Liver (tissue), 9 donors: ENCODE measurements around the gene DEDD. TPM values are rescaled to one million over a fixed set of nuclear protein-coding genes. Genes with fewer than 3 reads are reported as not detected.

ENCODE experiments used
- DNase-seq: peaks from one replicate; pipeline ENCODE4 v3.0.0-alpha.2; 2017; ENCODE audit warnings: low spot score
- H3K27ac ChIP-seq, 2 donors: one replicate each; pipeline ENCODE4 v1.7.0; 2013; ENCODE audit warnings: inconsistent platforms in 2 of 2, low read length in 2 of 2, control low read depth in 1 of 2, low read depth in 1 of 2, mild to moderate bottlenecking in 1 of 2
- H3K27me3 ChIP-seq, 4 donors: one replicate each; pipeline versions ENCODE4 v1.6.1 to v1.7.0; 2013; ENCODE audit warnings: low read length in 3 of 4, inconsistent platforms in 1 of 4, mild to moderate bottlenecking in 1 of 4, moderate library complexity in 1 of 4; ENCODE audit not compliant: control insufficient read depth in 4 of 4, insufficient read depth in 4 of 4
- H3K36me3 ChIP-seq, 4 donors: one replicate each; pipeline versions ENCODE4 v1.6.1 to v1.7.0; 2013; ENCODE audit warnings: low read length in 3 of 4, mild to moderate bottlenecking in 3 of 4, low read depth in 1 of 4, moderate library complexity in 1 of 4; ENCODE audit not compliant: control insufficient read depth in 4 of 4, insufficient read depth in 3 of 4
- H3K4me1 ChIP-seq, 4 donors: one replicate each; pipeline versions ENCODE4 v1.6.1 to v1.7.0; 2013; ENCODE audit warnings: low read length in 3 of 4, mild to moderate bottlenecking in 3 of 4, moderate library complexity in 1 of 4; ENCODE audit not compliant: control insufficient read depth in 4 of 4, insufficient read depth in 4 of 4
- H3K4me3 ChIP-seq, 3 donors: one replicate each; pipeline versions ENCODE4 v1.6.1 to v1.7.0; 2013; ENCODE audit warnings: low read length in 3 of 3, control low read depth in 1 of 3, low read depth in 1 of 3, mild to moderate bottlenecking in 1 of 3
- H3K9ac ChIP-seq, 2 donors: one replicate each; pipeline ENCODE4 v1.7.0; 2013; ENCODE audit warnings: low read length in 2 of 2, mild to moderate bottlenecking in 2 of 2, moderate library complexity in 2 of 2, control low read depth in 1 of 2, low read depth in 1 of 2
- H3K9me3 ChIP-seq, 4 donors: one replicate each; pipeline versions ENCODE4 v1.6.1 to v1.7.0; 2013; ENCODE audit warnings: low read length in 3 of 4; ENCODE audit not compliant: control insufficient read depth in 4 of 4
- CTCF ChIP-seq: fragments of 150-350 bp; IDR thresholded peaks from 2 replicates; pipeline ENCODE4 v1.5.1; 2017; ENCODE audit warnings: improper control_type of control experiment, low read depth, low read length; ENCODE audit not compliant: missing input control
- EGR1 ChIP-seq, 2 donors: IDR thresholded peaks; 2 replicates each; pipeline ENCODE4 v1.6.1; 2016 to 2018; ENCODE audit warnings: antibody characterized with exemption in 2 of 2, low read depth in 2 of 2
- FOXA1 ChIP-seq: IDR thresholded peaks from 2 replicates; pipeline ENCODE4 v1.6.1; 2016; ENCODE audit warnings: antibody characterized with exemption
- FOXA2 ChIP-seq: IDR thresholded peaks from 2 replicates; pipeline ENCODE4 v1.6.1; 2016; ENCODE audit warnings: antibody characterized with exemption
- GABPA ChIP-seq, 2 donors: IDR thresholded peaks in 1 of 2; conservative IDR thresholded peaks in 1 of 2; 2 replicates each; pipeline ENCODE4 v1.6.1; 2016; ENCODE audit warnings: antibody characterized with exemption in 2 of 2, mild to moderate bottlenecking in 1 of 2, moderate library complexity in 1 of 2
- HNF4A ChIP-seq, 2 donors: conservative IDR thresholded peaks; 2 replicates each; pipeline ENCODE4 v1.6.1; 2016; ENCODE audit warnings: antibody characterized with exemption in 2 of 2, mild to moderate bottlenecking in 2 of 2
- HNF4G ChIP-seq: IDR thresholded peaks from 2 replicates; pipeline ENCODE4 v1.6.1; 2016; ENCODE audit warnings: antibody characterized with exemption
- JUND ChIP-seq, 2 donors: IDR thresholded peaks; 2 replicates each; pipeline ENCODE4 v1.6.1; 2016; ENCODE audit warnings: antibody characterized with exemption in 2 of 2
- MAX ChIP-seq: IDR thresholded peaks from 2 replicates; pipeline ENCODE4 v1.6.1; 2016; ENCODE audit warnings: antibody characterized with exemption
- NR2F2 ChIP-seq: IDR thresholded peaks from 2 replicates; pipeline ENCODE4 v1.6.1; 2016; ENCODE audit warnings: antibody characterized with exemption
- RAD21 ChIP-seq, 2 donors: IDR thresholded peaks; 2 replicates each; pipeline ENCODE4 v1.6.1; 2016; ENCODE audit warnings: antibody characterized with exemption in 2 of 2, mild to moderate bottlenecking in 2 of 2
- RXRA ChIP-seq, 2 donors: IDR thresholded peaks; 2 replicates each; pipeline ENCODE4 v1.6.1; 2017 to 2018; ENCODE audit warnings: antibody characterized with exemption in 2 of 2, mild to moderate bottlenecking in 1 of 2
- SP1 ChIP-seq: IDR thresholded peaks from 2 replicates; pipeline ENCODE4 v1.6.1; 2018; ENCODE audit warnings: antibody characterized with exemption, mild to moderate bottlenecking
- TAF1 ChIP-seq: conservative IDR thresholded peaks from 2 replicates; pipeline ENCODE4 v1.6.1; 2016; ENCODE audit warnings: antibody characterized with exemption, mild to moderate bottlenecking
- YY1 ChIP-seq: IDR thresholded peaks from 2 replicates; pipeline ENCODE4 v1.6.1; 2016; ENCODE audit warnings: antibody characterized with exemption, mild to moderate bottlenecking
- ZBTB33 ChIP-seq: IDR thresholded peaks from 2 replicates; pipeline ENCODE4 v1.6.1; 2016; ENCODE audit warnings: antibody characterized with exemption
- WGBS: extraction: QIAGEN DNeasy Blood & Tissue Kit; methylation state at CpG from one replicate; pipeline ENCODE4 v1.1.7; 2013; 5-methylcytosine and 5-hydroxymethylcytosine counted together
- polyA plus RNA-seq, 2 donors: library from polyadenylated mRNA; stranded (reverse) in 1 of 2; unstranded in 1 of 2; fragments of 200-250 nt in 1 of 2; fragments of >200 nt in 1 of 2; fragmentation: Nextera tagmentation in 1 of 2; extraction: Ambion mirVana in 1 of 2; gene quantifications; one replicate each; pipeline versions ENCODE4 v1.2.1 to v1.2.3, GENCODE V29; 2013 to 2015
- total RNA-seq, 2 donors: library from RNA; depleted of rRNA; stranded (reverse); fragments of >200 nt; gene quantifications; one replicate each; pipeline ENCODE4 v1.2.3, GENCODE V29; 2014
- TF ChIP-seq, protein P1 (sequence below): IDR thresholded peaks from 2 replicates; pipeline ENCODE4 v1.6.1; 2016; ENCODE audit warnings: antibody characterized with exemption, mild to moderate bottlenecking
- TF ChIP-seq, protein P2 (sequence below): IDR thresholded peaks from 2 replicates; pipeline ENCODE4 v1.6.1; 2016; ENCODE audit warnings: antibody characterized with exemption
- donor health status: healthy.
- donor health status: healthy.
- donor health status: healthy.
- donor health status: healthy.
- donor health status: healthy.

Gene DEDD
- total and polyA plus RNA-seq, 4 donors: 13.8 to 17.7 (median 16.0) TPM

DNA sequence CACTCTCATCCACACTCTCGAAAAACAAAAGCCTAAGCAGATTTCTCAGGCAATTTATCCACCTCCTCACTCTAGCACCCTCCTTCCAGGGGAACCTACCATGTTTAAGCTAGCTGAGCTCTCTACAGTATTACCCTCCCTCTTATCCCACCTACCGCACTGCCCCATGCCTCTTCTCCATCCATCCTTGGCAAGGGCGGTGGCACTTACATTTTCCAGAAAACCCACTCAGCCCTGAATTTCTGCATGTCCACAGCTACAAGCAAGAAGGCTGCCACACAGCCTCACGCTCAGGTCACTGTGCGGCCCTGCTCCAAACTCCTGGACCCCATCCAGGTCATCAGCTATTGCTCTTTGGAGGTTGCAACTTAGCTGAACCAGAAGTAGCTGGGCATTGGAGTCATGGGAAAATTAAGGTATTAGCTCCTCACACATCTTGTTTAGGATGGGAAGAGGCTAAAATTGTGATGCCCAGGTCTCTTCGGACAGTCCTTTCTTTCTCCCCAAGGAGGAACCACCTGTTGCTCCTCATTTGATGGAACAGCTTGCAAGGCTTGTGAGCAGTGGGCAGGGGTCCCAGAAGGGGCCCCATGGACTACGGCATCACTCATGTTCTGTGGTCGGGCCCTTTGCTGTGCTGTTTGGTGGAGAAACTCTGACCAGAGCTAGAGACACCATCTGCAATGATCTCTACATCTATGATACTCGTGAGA is 33.2 kb downstream of the DEDD start:
- no peak overlapping the region for H3K27ac ChIP-seq
- H3K9me3 ChIP-seq: no peaks in the 10 kb centered on the region
- no peak for TF ChIP-seq YY1
- TF ChIP-seq HNF4G: no peak
- TF ChIP-seq MAX: no peak
- no peak for TF ChIP-seq EGR1 (IDR thresholded peaks at IDR 0.05; ENCODE audit: low read depth in 2 of 2)
- no peak for TF ChIP-seq SP1
- TF ChIP-seq RAD21 (IDR thresholded peaks at IDR 0.05): no peak
- TF ChIP-seq, protein P1, sequence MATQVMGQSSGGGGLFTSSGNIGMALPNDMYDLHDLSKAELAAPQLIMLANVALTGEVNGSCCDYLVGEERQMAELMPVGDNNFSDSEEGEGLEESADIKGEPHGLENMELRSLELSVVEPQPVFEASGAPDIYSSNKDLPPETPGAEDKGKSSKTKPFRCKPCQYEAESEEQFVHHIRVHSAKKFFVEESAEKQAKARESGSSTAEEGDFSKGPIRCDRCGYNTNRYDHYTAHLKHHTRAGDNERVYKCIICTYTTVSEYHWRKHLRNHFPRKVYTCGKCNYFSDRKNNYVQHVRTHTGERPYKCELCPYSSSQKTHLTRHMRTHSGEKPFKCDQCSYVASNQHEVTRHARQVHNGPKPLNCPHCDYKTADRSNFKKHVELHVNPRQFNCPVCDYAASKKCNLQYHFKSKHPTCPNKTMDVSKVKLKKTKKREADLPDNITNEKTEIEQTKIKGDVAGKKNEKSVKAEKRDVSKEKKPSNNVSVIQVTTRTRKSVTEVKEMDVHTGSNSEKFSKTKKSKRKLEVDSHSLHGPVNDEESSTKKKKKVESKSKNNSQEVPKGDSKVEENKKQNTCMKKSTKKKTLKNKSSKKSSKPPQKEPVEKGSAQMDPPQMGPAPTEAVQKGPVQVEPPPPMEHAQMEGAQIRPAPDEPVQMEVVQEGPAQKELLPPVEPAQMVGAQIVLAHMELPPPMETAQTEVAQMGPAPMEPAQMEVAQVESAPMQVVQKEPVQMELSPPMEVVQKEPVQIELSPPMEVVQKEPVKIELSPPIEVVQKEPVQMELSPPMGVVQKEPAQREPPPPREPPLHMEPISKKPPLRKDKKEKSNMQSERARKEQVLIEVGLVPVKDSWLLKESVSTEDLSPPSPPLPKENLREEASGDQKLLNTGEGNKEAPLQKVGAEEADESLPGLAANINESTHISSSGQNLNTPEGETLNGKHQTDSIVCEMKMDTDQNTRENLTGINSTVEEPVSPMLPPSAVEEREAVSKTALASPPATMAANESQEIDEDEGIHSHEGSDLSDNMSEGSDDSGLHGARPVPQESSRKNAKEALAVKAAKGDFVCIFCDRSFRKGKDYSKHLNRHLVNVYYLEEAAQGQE: no peak
- TF ChIP-seq CTCF: no peak
- TF ChIP-seq FOXA1: no peak
- TF ChIP-seq JUND (IDR thresholded peaks at IDR 0.05): no peak
- TF ChIP-seq, protein P2, sequence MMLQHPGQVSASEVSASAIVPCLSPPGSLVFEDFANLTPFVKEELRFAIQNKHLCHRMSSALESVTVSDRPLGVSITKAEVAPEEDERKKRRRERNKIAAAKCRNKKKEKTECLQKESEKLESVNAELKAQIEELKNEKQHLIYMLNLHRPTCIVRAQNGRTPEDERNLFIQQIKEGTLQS: no peak
- TF ChIP-seq RXRA (IDR thresholded peaks at IDR 0.05): no peak
- no peak for TF ChIP-seq GABPA (IDR thresholded peaks at IDR 0.05 in 1 of 2, conservative IDR thresholded peaks at IDR 0.05 in 1 of 2)
- no peak for TF ChIP-seq ZBTB33
- TF ChIP-seq NR2F2: no peak
- no peak for TF ChIP-seq FOXA2
- no peak for TF ChIP-seq HNF4A (conservative IDR thresholded peaks at IDR 0.05)
- no peak for TF ChIP-seq TAF1
- 72% methylated on average over 9 of the region's 9 CpGs for WGBS
- H3K4me3 ChIP-seq: peak overlapping the region in 1 of 3 donors; percentile 94
- H3K9ac ChIP-seq: no peak overlapping the region
- no peak for DNase-seq
- no peaks in the 10 kb centered on the region for H3K27me3 ChIP-seq
- H3K4me1 ChIP-seq: peaks cover 2 to 24% (median 11%) of the 10 kb centered on the region in 4 donors
- peaks cover 4 to 23% (median 16%) of the 10 kb centered on the region in 4 donors for H3K36me3 ChIP-seq
